GM12801 (cell line): ENCODE results near the gene IBA57.

Source experiments
- TF ChIP-seq, protein P1 (sequence below): IDR thresholded peaks from one replicate; pipeline ENCODE4 v1.5.1; 2011; ENCODE audit warnings: control low read depth; ENCODE audit not compliant: insufficient read length; ENCODE audit errors: extremely low read depth

The IBA57 gene

GRCh38 chr1:228217551-228218344 is 52.1 kb downstream of the IBA57 start:
- TF ChIP-seq, protein P1, sequence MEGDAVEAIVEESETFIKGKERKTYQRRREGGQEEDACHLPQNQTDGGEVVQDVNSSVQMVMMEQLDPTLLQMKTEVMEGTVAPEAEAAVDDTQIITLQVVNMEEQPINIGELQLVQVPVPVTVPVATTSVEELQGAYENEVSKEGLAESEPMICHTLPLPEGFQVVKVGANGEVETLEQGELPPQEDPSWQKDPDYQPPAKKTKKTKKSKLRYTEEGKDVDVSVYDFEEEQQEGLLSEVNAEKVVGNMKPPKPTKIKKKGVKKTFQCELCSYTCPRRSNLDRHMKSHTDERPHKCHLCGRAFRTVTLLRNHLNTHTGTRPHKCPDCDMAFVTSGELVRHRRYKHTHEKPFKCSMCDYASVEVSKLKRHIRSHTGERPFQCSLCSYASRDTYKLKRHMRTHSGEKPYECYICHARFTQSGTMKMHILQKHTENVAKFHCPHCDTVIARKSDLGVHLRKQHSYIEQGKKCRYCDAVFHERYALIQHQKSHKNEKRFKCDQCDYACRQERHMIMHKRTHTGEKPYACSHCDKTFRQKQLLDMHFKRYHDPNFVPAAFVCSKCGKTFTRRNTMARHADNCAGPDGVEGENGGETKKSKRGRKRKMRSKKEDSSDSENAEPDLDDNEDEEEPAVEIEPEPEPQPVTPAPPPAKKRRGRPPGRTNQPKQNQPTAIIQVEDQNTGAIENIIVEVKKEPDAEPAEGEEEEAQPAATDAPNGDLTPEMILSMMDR = no peak

DNA sequence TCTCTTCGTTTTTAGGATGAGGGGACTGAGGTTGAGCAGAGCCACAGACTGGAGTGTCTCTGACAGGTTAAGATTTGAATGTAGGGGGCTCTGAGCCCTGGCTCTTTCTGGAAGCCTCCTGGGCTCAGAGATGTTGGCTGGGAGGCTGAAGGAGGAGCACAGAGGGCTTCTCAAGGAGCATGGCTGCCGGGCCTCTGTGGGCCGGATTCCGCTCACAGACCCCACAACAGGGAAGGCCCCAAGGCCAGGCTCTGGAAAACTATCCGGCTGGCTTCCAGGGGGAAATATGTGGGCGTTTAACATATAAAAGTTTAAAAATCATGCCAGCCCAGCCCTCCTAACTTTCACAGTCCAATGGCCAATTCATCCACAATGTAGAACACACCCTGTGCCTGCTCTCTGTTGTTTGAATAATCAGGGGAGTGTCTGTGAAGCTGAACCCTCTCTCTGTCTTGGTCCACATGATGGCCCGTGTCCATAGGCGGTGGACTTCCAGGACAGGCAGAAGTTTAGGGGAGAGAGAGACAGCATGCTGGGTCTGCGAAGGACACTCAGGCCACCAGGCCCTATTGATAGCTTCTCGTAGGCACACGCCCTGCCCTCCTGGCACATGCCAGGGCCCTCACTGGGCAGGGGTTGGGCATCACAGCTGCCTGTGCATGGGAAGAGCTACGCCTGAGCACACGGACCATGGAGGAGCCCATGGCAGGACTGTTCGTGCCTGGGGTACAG is 53.1 kb downstream of the IBA57 start:
- TF ChIP-seq, protein P1 = no peak

DNA sequence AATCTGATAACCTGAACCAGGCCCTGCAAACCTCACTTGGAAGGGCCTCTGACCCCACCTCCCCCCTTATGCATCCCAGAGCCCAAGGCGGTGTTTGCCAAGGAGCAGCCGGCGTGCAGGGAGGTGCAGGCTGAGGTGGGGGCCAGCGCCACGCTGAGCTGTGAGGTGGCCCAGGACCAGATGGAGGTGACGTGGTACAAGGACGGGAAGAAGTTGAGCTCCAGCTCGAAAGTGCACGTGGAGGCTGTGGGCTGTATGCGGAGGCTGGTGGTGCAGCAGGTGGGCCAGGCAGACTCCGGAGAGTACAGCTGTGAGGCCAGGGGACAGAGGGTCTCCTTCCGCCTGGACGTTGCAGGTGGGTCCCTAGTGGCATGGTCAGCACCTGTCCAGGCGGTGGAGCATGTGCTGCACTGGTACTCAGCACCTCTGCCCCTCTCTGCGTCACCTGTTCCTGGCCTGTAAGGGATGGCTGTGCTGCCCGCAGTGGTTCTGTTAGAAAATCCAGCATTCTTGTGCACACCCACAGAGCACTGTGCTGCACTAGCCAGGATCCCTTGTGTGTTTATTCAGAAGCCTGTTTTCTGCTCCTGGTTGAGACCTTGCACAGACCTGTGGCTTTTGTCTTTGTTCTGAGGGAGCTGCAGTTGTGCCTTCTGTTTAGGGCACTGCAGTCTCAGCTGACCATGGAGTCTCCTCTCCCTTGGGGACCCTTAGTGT is 53.8 kb downstream of the IBA57 start:
- TF ChIP-seq, protein P1 = no peak

DNA sequence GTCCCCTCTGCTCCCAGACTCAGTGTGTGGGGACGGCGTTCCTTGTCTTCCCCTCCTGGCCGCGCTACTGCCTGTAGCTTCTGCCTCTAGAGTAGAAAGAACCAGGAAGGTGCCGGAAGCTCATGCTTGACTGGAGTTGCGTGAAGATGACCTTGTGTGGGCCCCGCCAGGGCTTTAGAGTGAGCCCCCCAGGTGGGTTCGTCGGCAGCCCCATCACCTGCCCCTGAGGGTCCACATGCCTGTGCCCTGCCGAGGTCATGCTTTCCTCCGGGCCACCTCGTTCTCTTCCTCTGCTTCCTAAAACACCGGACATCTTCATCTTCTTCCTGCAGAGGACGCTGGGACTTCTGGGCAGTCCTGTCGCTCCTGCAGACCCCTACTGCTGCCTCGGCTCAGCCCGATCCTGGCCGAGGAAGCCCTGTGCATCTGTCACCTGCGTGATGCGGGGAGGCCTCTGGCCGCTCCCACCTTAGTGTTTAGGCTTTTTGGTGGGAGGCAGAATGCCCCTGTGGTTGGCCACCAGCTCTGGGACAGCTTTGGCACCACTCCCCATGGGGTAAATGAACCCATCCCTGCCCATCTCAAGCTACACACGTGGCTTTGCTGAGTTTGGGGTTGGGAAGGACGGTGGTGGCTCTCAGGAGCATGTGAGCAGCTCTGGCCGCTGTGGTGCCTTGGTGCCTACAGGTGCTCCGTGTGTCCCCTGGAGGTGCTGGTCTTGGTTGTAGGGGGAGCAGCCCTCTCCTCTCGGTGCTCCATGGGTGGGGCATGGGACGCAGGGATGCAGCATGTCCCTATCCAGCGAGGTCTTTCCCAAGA is 54.6 kb downstream of the IBA57 start:
- TF ChIP-seq, protein P1 = no peak

DNA sequence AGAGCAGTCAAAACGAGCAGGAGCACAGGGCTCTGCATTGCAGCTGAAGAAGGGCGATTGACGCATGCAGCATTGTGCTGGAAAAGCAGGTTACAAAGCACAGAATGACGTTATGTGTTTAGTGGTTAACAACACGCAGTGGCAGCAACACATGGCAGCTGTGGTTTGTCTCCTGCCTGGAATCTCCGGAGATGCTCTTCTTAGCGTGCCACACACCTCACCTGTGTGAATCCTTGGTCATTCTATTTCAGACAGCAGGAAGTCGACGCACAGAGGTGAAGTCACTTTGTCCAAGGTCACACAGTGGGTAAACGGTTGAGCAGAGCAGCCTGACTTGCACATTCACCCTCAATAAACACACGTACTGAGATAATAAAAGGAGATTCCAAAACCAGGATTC is 56.9 kb downstream of the IBA57 start:
- TF ChIP-seq, protein P1 = no peak

DNA sequence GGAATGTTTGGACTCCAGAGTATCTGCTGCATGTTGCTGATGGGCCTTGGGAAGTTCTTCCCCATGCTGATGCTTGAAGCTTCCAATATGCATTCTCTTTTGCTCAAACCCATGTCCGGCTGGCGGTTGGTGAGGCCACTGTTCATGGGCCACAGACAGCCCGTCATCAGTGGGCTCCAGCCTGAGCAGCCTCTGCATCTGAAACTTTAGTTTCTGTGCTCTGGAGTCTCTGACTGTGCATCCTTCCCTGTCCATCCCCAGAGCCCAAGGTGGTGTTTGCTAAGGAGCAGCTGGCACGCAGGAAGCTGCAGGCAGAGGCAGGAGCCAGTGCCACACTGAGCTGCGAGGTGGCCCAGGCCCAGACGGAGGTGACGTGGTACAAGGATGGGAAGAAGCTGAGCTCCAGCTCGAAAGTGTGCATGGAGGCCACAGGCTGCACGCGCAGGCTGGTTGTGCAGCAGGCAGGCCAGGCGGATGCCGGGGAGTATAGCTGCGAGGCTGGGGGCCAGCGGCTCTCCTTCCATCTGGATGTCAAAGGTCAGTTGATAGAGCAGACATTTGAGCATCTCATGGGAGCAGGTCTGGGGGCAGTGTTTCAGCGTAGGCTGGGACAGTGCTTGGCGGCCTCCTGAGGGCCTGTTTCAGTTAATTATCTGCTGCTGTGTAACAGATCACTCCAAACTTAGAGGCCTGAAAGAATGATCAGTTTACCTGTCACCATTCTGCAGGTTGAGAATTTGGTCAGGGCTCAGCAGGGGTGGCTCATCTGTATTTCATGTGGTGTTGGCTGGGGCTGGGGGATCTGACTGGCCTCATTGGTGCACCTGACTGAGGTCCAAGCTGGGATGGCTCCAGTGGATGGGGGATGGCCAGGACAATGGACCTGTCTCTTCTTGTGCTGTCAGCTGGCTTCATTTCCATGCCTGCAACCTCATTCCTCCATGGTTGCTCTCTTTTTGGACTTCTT is 58.9 kb downstream of the IBA57 start:
- TF ChIP-seq, protein P1 = no peak
